T-cell (primary cell): ENCODE measurements around the gene EIF1AD. TPM values are rescaled to one million over a fixed set of nuclear protein-coding genes. Genes with fewer than 3 reads are reported as not detected.
"Not testable (repeated sequence)": the region's sequence is repeated elsewhere in the genome, so short reads cannot be mapped to it uniquely, and the experiment has no call there.

Experiments
- ATAC-seq, 4 experiments: fragments of 200-7000 bp in 3 of 4; fragments of 150-1000 bp in 1 of 4; cut with Tn5 transposase; replicated peaks in 1 of 4; 1 replicate in 3 of 4; 2 replicates in 1 of 4; pipeline ENCODE4 v1.10.0; 2021; ENCODE audit warnings: moderate library complexity in 3 of 4, mild to moderate bottlenecking in 2 of 4, moderate number of reproducible peaks in 1 of 4
- CTCF ChIA-PET, 2 donors: fragments of 300-600 bp; sonication (Branson Sonifier 250); formaldehyde crosslinking; loops; one replicate each; lab custom pipeline; 2022; ENCODE audit warnings: antibody characterized with exemption in 2 of 2; lab: Charles Lee
- POLR2A ChIA-PET, 2 donors: fragments of 300-600 bp; sonication (Branson Sonifier 250); formaldehyde crosslinking; loops; one replicate each; lab custom pipeline; 2022; ENCODE audit warnings: antibody characterized with exemption in 2 of 2; lab: Charles Lee
- DNase-seq, 35 experiments: peaks; one replicate each; pipeline versions ENCODE4 v3.0.0 to v3.0.0-alpha.2; 2013 to 2023
- H3K27ac ChIP-seq: one replicate; pipeline ENCODE4 v1.5.1; 2013; ENCODE audit warnings: low read length
- H3K27me3 ChIP-seq, 2 experiments: replicated peaks in 1 of 2; 1 replicate in 1 of 2; 2 replicates in 1 of 2; pipeline versions ENCODE4 v1.6.1 to v1.7.0; 2013; ENCODE audit warnings: low read length in 1 of 2, mixed read lengths in 1 of 2; ENCODE audit not compliant: control insufficient read depth in 2 of 2, insufficient read depth in 2 of 2; ENCODE audit errors: extremely low read depth in 1 of 2
- H3K36me3 ChIP-seq, 2 donors: 1 replicate in 1 of 2; 2 replicates in 1 of 2; pipeline versions ENCODE4 v1.6.1 to v1.7.0; 2013; ENCODE audit warnings: low read length in 1 of 2; ENCODE audit not compliant: control insufficient read depth in 2 of 2, insufficient read depth in 1 of 2; ENCODE audit errors: extremely low read depth in 1 of 2
- H3K4me1 ChIP-seq, 2 experiments: 1 replicate in 1 of 2; 2 replicates in 1 of 2; pipeline versions ENCODE4 v1.6.1 to v1.7.0; 2013; ENCODE audit warnings: low read length in 2 of 2, mixed read lengths in 1 of 2; ENCODE audit not compliant: insufficient read depth in 2 of 2, control insufficient read depth in 1 of 2; ENCODE audit errors: extremely low read depth in 1 of 2
- H3K4me3 ChIP-seq, 2 donors: 1 replicate in 1 of 2; 2 replicates in 1 of 2; pipeline versions ENCODE4 v1.5.1 to v1.7.0; 2013; ENCODE audit warnings: mild to moderate bottlenecking in 2 of 2, low read length in 1 of 2, moderate library complexity in 1 of 2; ENCODE audit not compliant: control insufficient read depth in 1 of 2; ENCODE audit errors: extremely low read depth in 1 of 2
- H3K9me3 ChIP-seq: 2 replicates; pipeline ENCODE4 v1.7.0; 2013
- H3K27ac Mint-ChIP-seq, 2 donors: one replicate each; pipeline ENCODE4 v1.8.0; 2020 to 2021; ENCODE audit warnings: mild to moderate bottlenecking in 2 of 2, mixed read lengths in 2 of 2
- H3K27me3 Mint-ChIP-seq, 2 donors: one replicate each; pipeline ENCODE4 v1.8.0; 2021 to 2022; ENCODE audit warnings: mixed read lengths in 2 of 2
- H3K36me3 Mint-ChIP-seq: one replicate; pipeline ENCODE4 v1.8.0; 2021; ENCODE audit warnings: mixed read lengths
- H3K4me1 Mint-ChIP-seq, 3 donors: one replicate each; pipeline ENCODE4 v1.8.0; 2020 to 2022; ENCODE audit warnings: mixed read lengths in 3 of 3, mild to moderate bottlenecking in 1 of 3
- H3K4me3 Mint-ChIP-seq, 3 donors: one replicate each; pipeline ENCODE4 v1.8.0; 2020 to 2022; ENCODE audit warnings: mild to moderate bottlenecking in 3 of 3, mixed read lengths in 3 of 3, moderate library complexity in 3 of 3
- H3K9me3 Mint-ChIP-seq, 3 donors: one replicate each; pipeline ENCODE4 v1.8.0; 2020 to 2022; ENCODE audit warnings: mixed read lengths in 3 of 3
- WGBS: methylation state at CpG from one replicate; pipeline ENCODE4 v1.1.5; 2013; ENCODE audit warnings: missing lambda C conversion rate; ENCODE audit not compliant: insufficient coverage; 5-methylcytosine and 5-hydroxymethylcytosine counted together
- total RNA-seq, 35 experiments: library from RNA in 6 of 35; stranded (reverse) in 6 of 35; fragments of 120-200 nt in 1 of 35; gene quantifications; one replicate each; pipeline versions ENCODE4 v1.2.1 to v1.2.4 and lab custom pipeline; 2013 to 2026

EIF1AD gene
- total RNA-seq, 5 donors from 2014 or later (not counting 1 experiment from before 2014, with no cell fraction given): 50.7 to 114 (median 58.8) TPM

- no peak overlapping the region for H3K4me3 ChIP-seq
- 76% methylated on average over 7 of the region's 12 CpGs for WGBS
Observed at GRCh38 chr11:66012371-66012945, 10.5 kb upstream of the EIF1AD start.

GRCh38 chr11:66011785-66012303, 9.9 kb upstream of the EIF1AD start, which contains the start of gene CST6:
TSS of gene CST6 (plus strand) at chr11:66012008. CDS start at chr11:66012045, 37 bp downstream.
- POLR2A ChIA-PET: interaction anchor here in 1 of 2 donors (0.6 kb wide), 1 partner anchor 140 kb away, joined by 7 read pairs; no protein-coding TSS in a partner anchor
- Mint-ChIP-seq H3K9me3 (no peaks in the 10 kb centered on the region), H3K27ac (no peak within 1 kb of the TSS), H3K4me1 (peaks cover 0 to 2% (median 0%) of the 10 kb centered on the region in 3 donors), H3K4me3 (peak within 1 kb of the TSS in 1 of 3 donors; percentile 28), H3K27me3 (peaks cover 4 to 21% of the 10 kb centered on the region in 2 donors), H3K36me3 (no peaks in the 10 kb centered on the region)
- H3K4me1 ChIP-seq: peaks cover 0 to 10% of the 10 kb centered on the region in 2 experiments
- H3K9me3 ChIP-seq: no peaks in the 10 kb centered on the region
- WGBS: 16% methylated on average over 61 of the region's 61 CpGs
- H3K4me3 ChIP-seq: peak within 1 kb of the TSS in 1 of 2 donors; percentile 10
- DNase-seq (no peak), ATAC-seq (peak; percentile 15 to 38 (median 36))
- peaks cover 2 to 39% of the 10 kb centered on the region in 2 experiments for H3K27me3 ChIP-seq
- CTCF ChIA-PET: no interaction called here
- no peaks in the 10 kb centered on the region for H3K36me3 ChIP-seq
- H3K27ac ChIP-seq: no peak within 1 kb of the TSS

More at GRCh38 chr11:66012371-66012945, 10.5 kb upstream of the EIF1AD start:
- peaks cover 2 to 39% of the 10 kb centered on the region in 2 experiments for H3K27me3 ChIP-seq
- no peaks in the 10 kb centered on the region for H3K9me3 ChIP-seq
- Mint-ChIP-seq H3K27me3 (peaks cover 4 to 21% of the 10 kb centered on the region in 2 donors), H3K9me3 (no peaks in the 10 kb centered on the region), H3K36me3 (no peaks in the 10 kb centered on the region), H3K4me1 (peaks cover 0 to 2% (median 0%) of the 10 kb centered on the region in 3 donors), H3K4me3 (peak overlapping the region in 1 of 3 donors; percentile 28), H3K27ac (no peak overlapping the region)
- ChIA-PET CTCF (no interaction called here), POLR2A (no interaction called here)
- DNase-seq (no peak), ATAC-seq (no peak)
- no peaks in the 10 kb centered on the region for H3K36me3 ChIP-seq
- H3K27ac ChIP-seq: no peak overlapping the region
- peaks cover 0 to 10% of the 10 kb centered on the region in 2 experiments for H3K4me1 ChIP-seq

GRCh38 chr11:66011239-66011784, 9.4 kb upstream of the EIF1AD start:
- ATAC-seq (no peak), DNase-seq (no peak)
- Histone ChIP-seq H3K27me3 (peaks cover 2 to 39% of the 10 kb centered on the region in 2 experiments), H3K9me3 (no peaks in the 10 kb centered on the region), H3K36me3 (peaks cover 0 to 2% of the 10 kb centered on the region in 2 donors), H3K4me1 (peaks cover 0 to 10% of the 10 kb centered on the region in 2 experiments), H3K27ac (no peak overlapping the region), H3K4me3 (peak overlapping the region in 1 of 2 donors; percentile 10)
- H3K27me3 Mint-ChIP-seq: peaks cover 4 to 21% of the 10 kb centered on the region in 2 donors
- no peaks in the 10 kb centered on the region for H3K9me3 Mint-ChIP-seq
- ChIA-PET CTCF (no interaction called here), POLR2A (interaction anchor here in 1 of 2 donors (0.6 kb wide), 1 partner anchor 140 kb away, joined by 7 read pairs; no protein-coding TSS in a partner anchor)
- 66% methylated on average over 11 of the region's 14 CpGs for WGBS
- peaks cover 0 to 2% (median 0%) of the 10 kb centered on the region in 3 donors for H3K4me1 Mint-ChIP-seq
- no peaks in the 10 kb centered on the region for H3K36me3 Mint-ChIP-seq
- H3K4me3 Mint-ChIP-seq: no peak overlapping the region
- H3K27ac Mint-ChIP-seq: no peak overlapping the region

- CTCF ChIA-PET, H3K4me3 Mint-ChIP-seq, H3K9me3 ChIP-seq, H3K4me1 Mint-ChIP-seq, DNase-seq, POLR2A ChIA-PET, H3K4me3 ChIP-seq, H3K27ac Mint-ChIP-seq, H3K9me3 Mint-ChIP-seq, H3K36me3 Mint-ChIP-seq, H3K27ac ChIP-seq, H3K36me3 ChIP-seq, ATAC-seq: not testable (repeated sequence)
- H3K27me3 ChIP-seq: peaks cover 2 to 36% of the 10 kb centered on the region in 2 experiments
- 75% methylated on average over 3 of the region's 4 CpGs for WGBS
- peaks cover 4 to 21% of the 10 kb centered on the region in 2 donors for H3K27me3 Mint-ChIP-seq
- H3K4me1 ChIP-seq: peaks cover 0 to 10% of the 10 kb centered on the region in 2 experiments
Observed at GRCh38 chr11:66010036-66010435, 8.1 kb upstream of the EIF1AD start.

GRCh38 chr11:66008468-66009101, 6.6 kb upstream of the EIF1AD start:
- DNase-seq (no peak), ATAC-seq (no peak)
- H3K36me3 Mint-ChIP-seq: peaks cover 5% of the 10 kb centered on the region
- peaks cover 0 to 9% (median 6%) of the 10 kb centered on the region in 3 donors for H3K4me1 Mint-ChIP-seq
- peaks cover 0 to 18% of the 10 kb centered on the region in 2 donors for H3K27me3 Mint-ChIP-seq
- 92% methylated on average over 5 of the region's 10 CpGs for WGBS
- no peak overlapping the region for H3K4me3 ChIP-seq
- no peak overlapping the region for H3K27ac ChIP-seq
- H3K27me3 ChIP-seq: peaks cover 2 to 28% of the 10 kb centered on the region in 2 experiments
- CTCF ChIA-PET: interaction anchor here (0.5 to 0.6 kb wide), 3 partner anchors 16 to 242 kb away, joined by 3 read pairs; no protein-coding TSS in a partner anchor
- no peak overlapping the region for H3K27ac Mint-ChIP-seq
- no peaks in the 10 kb centered on the region for H3K9me3 ChIP-seq
- H3K9me3 Mint-ChIP-seq: no peaks in the 10 kb centered on the region
- no peak overlapping the region for H3K4me3 Mint-ChIP-seq
- H3K4me1 ChIP-seq: peaks cover 0 to 12% of the 10 kb centered on the region in 2 experiments
- POLR2A ChIA-PET: no interaction called here
- H3K36me3 ChIP-seq: peaks cover 7 to 17% of the 10 kb centered on the region in 2 donors

- peaks cover 0 to 14% (median 11%) of the 10 kb centered on the region in 3 donors for H3K4me1 Mint-ChIP-seq
- H3K9me3 Mint-ChIP-seq: no peaks in the 10 kb centered on the region
- no CpG with 5 or more reads among the region's 2 CpGs for WGBS
- Histone ChIP-seq H3K27ac (no peak overlapping the region), H3K9me3 (no peaks in the 10 kb centered on the region), H3K4me1 (peaks cover 0 to 17% of the 10 kb centered on the region in 2 experiments), H3K4me3 (no peak overlapping the region), H3K27me3 (peaks cover 2 to 23% of the 10 kb centered on the region in 2 experiments), H3K36me3 (peaks cover 7 to 17% of the 10 kb centered on the region in 2 donors)
- H3K36me3 Mint-ChIP-seq: peaks cover 5% of the 10 kb centered on the region
- H3K27ac Mint-ChIP-seq: no peak overlapping the region
- POLR2A ChIA-PET: no interaction called here
- H3K27me3 Mint-ChIP-seq: peaks cover 0 to 14% of the 10 kb centered on the region in 2 donors
- H3K4me3 Mint-ChIP-seq: no peak overlapping the region
- CTCF ChIA-PET: interaction anchor here in 1 of 2 donors (0.6 kb wide), 1 partner anchor 16 kb away, joined by 3 read pairs; no protein-coding TSS in a partner anchor
- DNase-seq (no peak), ATAC-seq (no peak)
Observed at GRCh38 chr11:66008095-66008467, 6.1 kb upstream of the EIF1AD start.
